ENCODE measurements around the gene BUD23.

BUD23 gene

DNA sequence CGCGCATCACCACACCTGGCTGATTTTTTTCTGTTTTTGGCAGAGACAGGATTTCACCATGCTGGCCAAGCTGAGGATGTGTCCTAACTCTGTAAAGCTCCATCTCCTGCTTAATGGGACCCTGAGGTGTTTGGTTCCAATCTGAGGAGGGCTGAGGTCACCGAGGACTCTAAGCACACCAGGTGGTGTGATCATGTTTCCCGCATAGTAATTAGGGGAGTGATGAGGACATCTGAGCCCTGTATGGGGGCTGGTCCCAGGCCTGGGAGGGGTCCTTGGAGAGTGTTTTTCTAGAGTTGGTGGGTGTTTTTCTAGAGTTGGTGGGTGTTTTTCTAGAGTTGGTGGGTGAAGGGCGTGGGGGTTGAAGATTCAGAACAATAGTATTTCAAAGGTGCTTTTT lies 58.2 kb downstream of the BUD23 start:
- DNase-seq (no peak), ATAC-seq (ENCODE audit: insufficient read depth, low read depth) (no peak)
- Histone ChIP-seq H3K4me2 (ENCODE audit: insufficient read depth, low read length) (no peak overlapping the region), H3K4me1 (ENCODE audit: insufficient read depth, low read length) (peaks cover 21% of the 10 kb centered on the region), H3K36me3 (ENCODE audit: insufficient read depth, low read length) (peaks cover 11% of the 10 kb centered on the region), H3K27ac (ENCODE audit: low read length) (no peak overlapping the region), H3K9ac (ENCODE audit: low read depth, low read length) (no peak overlapping the region), H3K9me3 (ENCODE audit: insufficient read depth, low read length, severe bottlenecking) (no peaks in the 10 kb centered on the region), H4K20me1 (ENCODE audit: insufficient read depth, low read length) (peaks cover 14% of the 10 kb centered on the region), H3K79me2 (ENCODE audit: insufficient read depth, low read length) (peaks cover 12% of the 10 kb centered on the region), H3K4me3 (ENCODE audit: low read depth in 1 of 2, low read length in 2 of 2) (no peak overlapping the region), H2AFZ (ENCODE audit: low read depth, low read length) (no peak overlapping the region), H3K27me3 (ENCODE audit: insufficient read depth, low read length, poor library complexity) (no peaks in the 10 kb centered on the region)
- no peak for TF ChIP-seq EZH2 (IDR thresholded peaks at IDR 0.05; ENCODE audit: borderline replicate concordance, low read depth, low read length, severe bottlenecking)
- TF ChIP-seq, protein P1, sequence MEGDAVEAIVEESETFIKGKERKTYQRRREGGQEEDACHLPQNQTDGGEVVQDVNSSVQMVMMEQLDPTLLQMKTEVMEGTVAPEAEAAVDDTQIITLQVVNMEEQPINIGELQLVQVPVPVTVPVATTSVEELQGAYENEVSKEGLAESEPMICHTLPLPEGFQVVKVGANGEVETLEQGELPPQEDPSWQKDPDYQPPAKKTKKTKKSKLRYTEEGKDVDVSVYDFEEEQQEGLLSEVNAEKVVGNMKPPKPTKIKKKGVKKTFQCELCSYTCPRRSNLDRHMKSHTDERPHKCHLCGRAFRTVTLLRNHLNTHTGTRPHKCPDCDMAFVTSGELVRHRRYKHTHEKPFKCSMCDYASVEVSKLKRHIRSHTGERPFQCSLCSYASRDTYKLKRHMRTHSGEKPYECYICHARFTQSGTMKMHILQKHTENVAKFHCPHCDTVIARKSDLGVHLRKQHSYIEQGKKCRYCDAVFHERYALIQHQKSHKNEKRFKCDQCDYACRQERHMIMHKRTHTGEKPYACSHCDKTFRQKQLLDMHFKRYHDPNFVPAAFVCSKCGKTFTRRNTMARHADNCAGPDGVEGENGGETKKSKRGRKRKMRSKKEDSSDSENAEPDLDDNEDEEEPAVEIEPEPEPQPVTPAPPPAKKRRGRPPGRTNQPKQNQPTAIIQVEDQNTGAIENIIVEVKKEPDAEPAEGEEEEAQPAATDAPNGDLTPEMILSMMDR (IDR thresholded peaks at IDR 0.05; ENCODE audit: borderline replicate concordance, extremely low read depth, low read length, poor library complexity, severe bottlenecking), result no peak

DNA sequence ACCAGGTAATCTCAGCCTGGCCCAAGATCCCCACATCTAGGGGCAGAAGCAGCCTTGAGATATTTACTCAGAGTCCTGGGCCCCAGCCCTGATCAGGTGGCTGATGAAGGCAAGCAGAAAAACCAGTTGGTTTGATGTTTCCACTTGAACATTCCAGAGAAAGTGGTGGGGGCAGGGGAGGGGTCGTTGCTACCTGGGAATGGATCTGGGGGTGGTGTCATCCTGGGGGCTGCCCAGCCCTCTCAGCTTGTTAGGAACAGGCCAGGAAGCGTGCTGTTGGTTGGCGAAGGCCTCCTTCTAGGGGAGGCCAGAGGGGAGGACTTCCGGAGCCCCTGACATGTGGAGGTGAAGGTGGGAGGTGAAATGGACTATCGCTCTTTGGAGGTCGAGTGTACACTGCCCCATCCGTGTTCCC lies 58.9 kb downstream of the BUD23 start:
- DNase-seq (no peak), ATAC-seq (ENCODE audit: insufficient read depth, low read depth) (no peak)
- H4K20me1 ChIP-seq (ENCODE audit: insufficient read depth, low read length), result peaks cover 6% of the 10 kb centered on the region
- no peak overlapping the region for H3K4me3 ChIP-seq (ENCODE audit: low read depth in 1 of 2, low read length in 2 of 2)
- H3K79me2 ChIP-seq (ENCODE audit: insufficient read depth, low read length), result peaks cover 7% of the 10 kb centered on the region
- no peaks in the 10 kb centered on the region for H3K9me3 ChIP-seq (ENCODE audit: insufficient read depth, low read length, severe bottlenecking)
- peaks cover 3% of the 10 kb centered on the region for H3K36me3 ChIP-seq (ENCODE audit: insufficient read depth, low read length)
- peaks cover 16% of the 10 kb centered on the region for H3K4me1 ChIP-seq (ENCODE audit: insufficient read depth, low read length)
- no peak for TF ChIP-seq EZH2 (IDR thresholded peaks at IDR 0.05; ENCODE audit: borderline replicate concordance, low read depth, low read length, severe bottlenecking)
- TF ChIP-seq, protein P1 (IDR thresholded peaks at IDR 0.05; ENCODE audit: borderline replicate concordance, extremely low read depth, low read length, poor library complexity, severe bottlenecking), result no peak
- H2AFZ ChIP-seq (ENCODE audit: low read depth, low read length), result no peak overlapping the region
- H3K27me3 ChIP-seq (ENCODE audit: insufficient read depth, low read length, poor library complexity), result no peaks in the 10 kb centered on the region
- H3K27ac ChIP-seq (ENCODE audit: low read length), result no peak overlapping the region
- H3K4me2 ChIP-seq (ENCODE audit: insufficient read depth, low read length), result no peak overlapping the region
- no peak overlapping the region for H3K9ac ChIP-seq (ENCODE audit: low read depth, low read length)

DNA sequence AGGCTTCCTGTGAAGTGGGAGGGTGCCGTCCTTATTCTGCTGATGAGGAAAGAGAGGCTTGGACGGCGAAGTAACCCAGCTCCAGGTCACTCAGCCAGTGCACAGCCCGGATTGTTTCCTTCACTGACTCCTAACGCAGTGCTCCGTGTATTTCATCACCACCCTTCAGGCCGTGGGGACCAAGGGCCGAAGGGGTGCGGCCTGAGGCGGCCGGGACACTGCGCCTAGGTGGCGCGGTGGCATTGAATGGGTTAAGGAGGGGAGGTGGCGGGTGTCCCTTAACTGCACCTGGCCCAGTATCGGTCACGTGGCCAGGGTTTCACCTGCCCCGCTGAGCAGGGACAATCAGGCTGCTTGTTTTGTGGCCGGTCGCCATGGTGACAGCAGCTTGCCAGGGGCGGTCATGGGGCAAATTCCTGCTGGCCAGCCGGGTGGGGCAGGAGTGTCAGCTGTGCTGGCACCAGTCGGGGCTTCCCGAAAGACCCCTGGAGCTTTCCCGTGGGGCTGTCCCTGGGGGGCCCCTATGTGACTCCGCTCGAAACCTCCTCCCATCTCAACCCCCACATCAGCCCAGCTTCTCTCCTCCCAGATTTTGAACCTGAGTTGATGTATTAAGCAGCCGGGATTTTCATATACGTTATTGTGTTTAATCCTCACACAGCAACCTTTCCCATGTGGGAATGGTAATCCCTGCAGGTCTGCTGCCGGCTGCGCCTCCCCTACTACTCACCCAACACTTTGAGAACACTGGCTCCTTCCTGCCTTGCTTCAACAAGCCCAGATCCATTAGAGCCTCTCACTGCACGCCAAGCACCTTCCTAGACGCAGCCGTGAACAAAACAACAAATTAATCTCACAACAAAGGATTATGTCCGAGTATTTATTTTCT lies 59.6 kb downstream of the BUD23 start:
- Histone ChIP-seq H3K9ac (ENCODE audit: low read depth, low read length) (no peak overlapping the region), H2AFZ (ENCODE audit: low read depth, low read length) (no peak overlapping the region), H3K27ac (ENCODE audit: low read length) (no peak overlapping the region), H3K4me2 (ENCODE audit: insufficient read depth, low read length) (no peak overlapping the region), H3K4me1 (ENCODE audit: insufficient read depth, low read length) (peaks cover 10% of the 10 kb centered on the region), H3K9me3 (ENCODE audit: insufficient read depth, low read length, severe bottlenecking) (no peaks in the 10 kb centered on the region), H3K79me2 (ENCODE audit: insufficient read depth, low read length) (peaks cover under 1% of the 10 kb centered on the region; the same call in 1 of the 2 replicates), H3K36me3 (ENCODE audit: insufficient read depth, low read length) (no peaks in the 10 kb centered on the region), H3K4me3 (ENCODE audit: low read depth in 1 of 2, low read length in 2 of 2) (no peak overlapping the region), H3K27me3 (ENCODE audit: insufficient read depth, low read length, poor library complexity) (no peaks in the 10 kb centered on the region), H4K20me1 (ENCODE audit: insufficient read depth, low read length) (no peaks in the 10 kb centered on the region; the same call in 1 of the 2 replicates)
- DNase-seq, result no peak
- ATAC-seq (ENCODE audit: insufficient read depth, low read depth), result no peak
- TF ChIP-seq EZH2 (IDR thresholded peaks at IDR 0.05; ENCODE audit: borderline replicate concordance, low read depth, low read length, severe bottlenecking), result no peak
- TF ChIP-seq, protein P1 (IDR thresholded peaks at IDR 0.05; ENCODE audit: borderline replicate concordance, extremely low read depth, low read length, poor library complexity, severe bottlenecking), result no peak

All from DND-41 (cell line).